Gastrocnemius medialis (tissue), 4 donors: Measurements from ENCODE around the gene RAB4A.

Experiments
- CTCF ChIP-seq, 5 experiments: fragments of 450-650 bp in 3 of 5; fragments of 200-600 bp in 2 of 5; sonication (generic) in 2 of 5; IDR thresholded peaks in 4 of 5; conservative IDR thresholded peaks in 1 of 5; 1 replicate in 4 of 5; 2 replicates in 1 of 5; pipeline ENCODE4 v1.5.1; 2016 to 2019; ENCODE audit warnings: antibody characterized with exemption in 5 of 5, mild to moderate bottlenecking in 3 of 5, moderate library complexity in 3 of 5
- POLR2A ChIP-seq, 2 donors: fragments of 450-650 bp; IDR thresholded peaks; one replicate each; pipeline ENCODE4 v1.6.1; 2017; ENCODE audit warnings: antibody characterized with exemption in 2 of 2, mild to moderate bottlenecking in 2 of 2, moderate library complexity in 2 of 2

- no peak for TF ChIP-seq CTCF (IDR thresholded peaks at IDR 0.05 in 4 of 5, conservative IDR thresholded peaks at IDR 0.05 in 1 of 5)
- TF ChIP-seq POLR2A (IDR thresholded peaks at IDR 0.05), result no peak
Observed at GRCh38 chr1:229328598-229329362, 57.9 kb downstream of the RAB4A start.
